Activated CD4-positive, alpha-beta T cell treated with anti-CD3 and anti-CD28 coated beads for 1 hour (primary cell): ENCODE data around the gene NME2.
"Not testable (repeated sequence)": the region's sequence is repeated elsewhere in the genome, so short reads cannot be mapped to it uniquely, and the experiment has no call there.

Experiments
- DNase-seq: peaks from one replicate; pipeline ENCODE4 v3.0.0-alpha.2; 2020

Gene NME2

DNA sequence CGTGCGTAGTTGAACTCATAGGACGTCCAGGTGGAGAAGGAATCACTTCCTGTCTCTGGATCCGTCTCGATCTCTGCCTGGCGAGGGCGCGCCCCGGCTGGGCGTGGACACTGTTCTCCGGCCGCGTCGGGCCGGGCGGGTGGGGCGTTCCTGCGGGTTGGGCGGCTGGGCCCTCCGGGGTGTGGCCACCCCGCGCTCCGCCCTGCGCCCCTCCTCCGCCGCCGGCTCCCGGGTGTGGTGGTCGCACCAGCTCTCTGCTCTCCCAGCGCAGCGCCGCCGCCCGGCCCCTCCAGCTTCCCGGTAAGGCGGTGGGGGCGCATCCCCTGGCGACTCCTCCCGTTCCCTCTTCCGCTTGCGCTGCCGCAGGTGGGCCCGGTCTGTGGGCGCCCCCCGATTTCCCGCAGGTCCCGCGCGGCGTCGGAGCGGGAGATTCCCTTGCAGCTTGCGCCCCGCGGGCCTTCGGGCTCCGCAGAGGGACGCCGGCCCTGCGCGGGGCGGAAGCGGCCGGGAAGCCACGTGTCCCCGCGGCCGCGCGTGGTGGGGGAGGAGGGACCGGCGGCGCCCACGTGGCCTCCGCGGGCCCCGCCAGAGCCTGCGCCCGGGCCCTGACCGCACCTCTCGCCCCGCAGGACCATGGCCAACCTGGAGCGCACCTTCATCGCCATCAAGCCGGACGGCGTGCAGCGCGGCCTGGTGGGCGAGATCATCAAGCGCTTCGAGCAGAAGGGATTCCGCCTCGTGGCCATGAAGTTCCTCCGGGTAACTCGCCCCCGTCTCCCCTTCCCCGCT lies at the start of gene NME2:
NME2 (plus strand) TSS at position 214 of the 789 bp plus-strand sequence; CDS start at position 634, 420 bp downstream.
- peak; percentile 40 for DNase-seq

DNA sequence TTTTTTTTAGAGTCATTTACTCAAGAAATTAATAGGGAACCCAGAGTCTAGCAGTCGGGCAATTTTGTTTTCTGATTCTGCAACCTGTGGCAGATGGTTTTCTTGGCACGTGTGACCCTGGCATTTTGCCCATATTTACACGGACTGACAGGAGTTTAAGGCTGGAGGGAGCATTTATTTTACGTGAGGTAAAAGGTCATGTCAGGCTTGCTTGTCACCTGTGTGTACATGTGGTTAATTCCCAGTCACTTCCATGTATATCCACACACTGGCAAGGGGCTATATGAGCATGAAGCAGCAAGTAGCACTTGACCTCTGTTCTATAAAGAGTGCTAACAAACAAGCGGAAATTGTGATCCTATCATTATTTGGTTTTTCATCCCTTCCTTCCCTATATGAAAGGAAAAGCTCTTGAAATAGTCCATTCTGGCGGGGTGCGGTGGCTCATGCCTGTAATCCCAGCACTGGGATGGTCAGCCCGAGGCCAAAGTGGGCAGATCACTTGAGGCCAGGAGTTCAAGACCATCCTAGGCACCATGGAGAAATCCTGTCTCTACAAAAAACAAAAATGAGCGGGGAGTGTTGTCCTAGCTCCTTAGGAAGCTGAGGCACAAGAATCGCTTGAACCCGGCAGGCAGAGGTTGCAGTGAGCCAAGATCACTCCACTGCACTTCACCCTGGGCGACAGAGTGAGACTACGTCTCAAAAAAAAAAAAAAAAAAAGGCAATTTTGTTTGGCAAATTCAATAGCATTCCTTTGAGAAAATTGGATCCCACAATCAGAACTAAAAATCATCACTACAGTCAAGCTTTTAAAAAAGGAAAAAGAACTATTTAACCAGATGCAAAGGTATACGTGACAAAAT lies 47.6 kb upstream of the NME2 start:
- DNase-seq = no peak

DNA sequence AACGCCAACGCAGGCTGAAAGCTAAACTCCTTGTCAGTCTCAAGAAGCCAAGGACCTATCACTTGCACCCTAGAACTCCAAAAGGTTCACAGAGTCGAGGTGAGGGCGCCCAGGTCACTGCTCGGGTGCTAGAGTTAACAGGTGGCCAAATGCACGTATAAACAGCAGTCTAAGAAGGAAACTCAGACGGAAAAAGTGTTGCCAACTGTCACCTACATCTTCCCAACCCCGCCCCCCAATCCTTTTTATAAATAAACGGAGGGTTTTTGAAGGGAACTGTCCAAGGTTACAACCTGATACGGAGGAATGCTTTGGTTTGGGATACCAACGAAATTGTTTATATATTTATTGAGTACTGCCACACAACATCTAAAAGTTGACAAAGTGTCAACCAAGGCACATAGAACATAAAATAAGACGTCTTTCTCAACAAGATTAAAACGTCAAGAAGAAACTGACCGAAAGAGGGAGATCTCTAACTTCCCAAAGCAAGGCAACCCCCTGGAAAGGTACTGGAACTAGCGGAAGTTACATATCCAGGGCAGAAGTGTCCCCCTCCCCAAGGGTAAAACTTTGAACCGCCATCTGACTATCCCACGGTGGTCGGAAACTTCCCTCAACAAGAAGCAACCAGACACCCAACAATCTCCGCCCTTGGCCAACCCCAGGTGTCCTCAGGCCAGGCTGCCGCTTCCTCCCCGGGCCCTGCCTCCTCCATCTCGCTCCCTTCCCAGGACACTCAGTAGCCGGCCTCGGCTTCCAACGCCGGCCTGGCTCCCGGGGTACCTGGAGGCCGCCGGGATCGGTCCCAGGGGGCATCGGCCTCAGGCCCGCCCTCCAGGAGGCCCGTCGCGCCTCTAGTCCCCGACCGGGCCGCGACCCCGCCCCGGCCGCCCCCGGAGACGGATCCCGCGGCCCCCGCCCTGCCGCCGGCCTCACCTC lies 46.5 kb upstream of the NME2 start:
- DNase-seq = peak; percentile 20

DNA sequence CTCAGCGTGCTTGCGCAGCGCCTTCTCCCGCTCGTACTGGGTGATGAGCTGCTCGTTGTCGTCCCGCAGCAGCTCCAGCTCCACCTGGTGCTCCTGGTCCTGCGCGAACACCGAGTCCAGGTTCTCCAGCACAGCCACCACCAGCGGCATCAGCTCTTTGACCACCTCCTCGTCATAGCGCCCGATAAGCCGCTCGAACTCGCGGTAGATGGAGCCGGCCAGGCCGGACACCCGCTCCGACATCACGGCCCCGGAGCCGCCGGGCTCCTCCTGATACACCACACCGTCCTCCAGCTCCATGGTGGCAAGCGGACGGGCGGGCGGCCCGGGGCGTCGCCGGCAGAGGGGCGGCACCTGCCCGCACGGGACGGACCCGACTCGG lies 45.9 kb upstream of the NME2 start:
- no peak for DNase-seq

DNA sequence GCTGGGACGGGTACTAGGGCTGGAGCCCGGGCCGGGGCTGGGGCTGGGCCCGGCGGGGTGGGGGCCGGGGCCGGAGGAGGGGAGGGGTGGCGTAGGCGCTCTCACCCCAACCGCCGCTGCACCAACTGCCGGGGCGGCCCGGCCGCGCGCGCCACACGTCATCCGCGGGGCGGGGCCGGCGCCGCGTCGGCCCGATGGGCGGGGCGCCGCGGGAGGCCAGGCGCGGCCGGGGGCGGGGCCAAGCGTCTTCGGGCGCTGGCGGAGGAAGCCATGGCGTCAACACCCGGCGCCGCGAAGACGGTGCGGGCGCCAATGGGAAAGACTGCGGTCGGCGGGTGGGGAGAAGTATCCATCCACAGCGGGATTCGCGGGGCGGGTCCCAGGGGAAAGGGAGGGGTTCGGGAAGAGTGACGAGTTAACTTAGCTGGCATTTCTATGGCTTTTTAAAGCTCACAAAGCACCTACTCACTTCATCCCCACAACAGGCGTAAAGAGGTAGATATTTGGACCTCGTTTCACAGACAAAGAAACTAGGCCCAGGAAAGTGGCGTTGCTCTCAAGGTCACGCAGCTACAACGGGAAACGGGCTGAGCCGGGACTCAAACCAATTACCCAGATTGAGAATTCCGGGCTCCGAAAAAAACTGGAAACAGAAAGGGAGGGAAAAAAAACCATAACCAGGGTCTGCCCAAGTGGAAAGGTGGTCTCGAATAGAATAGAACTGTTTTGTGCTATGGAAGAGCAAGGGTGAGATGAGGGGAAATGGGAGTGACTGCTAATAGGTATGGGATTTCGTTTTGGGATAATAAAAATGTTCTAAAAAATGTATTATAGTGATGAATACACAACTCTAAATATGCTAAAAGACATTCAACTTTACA lies 45.2 kb upstream of the NME2 start, which contains the start of gene SPAG9:
SPAG9 (minus strand) TSS at position 130 of the 881 bp plus-strand sequence. CDS start 212 bp downstream, outside the sequence.
- peak; percentile 88 for DNase-seq

DNA sequence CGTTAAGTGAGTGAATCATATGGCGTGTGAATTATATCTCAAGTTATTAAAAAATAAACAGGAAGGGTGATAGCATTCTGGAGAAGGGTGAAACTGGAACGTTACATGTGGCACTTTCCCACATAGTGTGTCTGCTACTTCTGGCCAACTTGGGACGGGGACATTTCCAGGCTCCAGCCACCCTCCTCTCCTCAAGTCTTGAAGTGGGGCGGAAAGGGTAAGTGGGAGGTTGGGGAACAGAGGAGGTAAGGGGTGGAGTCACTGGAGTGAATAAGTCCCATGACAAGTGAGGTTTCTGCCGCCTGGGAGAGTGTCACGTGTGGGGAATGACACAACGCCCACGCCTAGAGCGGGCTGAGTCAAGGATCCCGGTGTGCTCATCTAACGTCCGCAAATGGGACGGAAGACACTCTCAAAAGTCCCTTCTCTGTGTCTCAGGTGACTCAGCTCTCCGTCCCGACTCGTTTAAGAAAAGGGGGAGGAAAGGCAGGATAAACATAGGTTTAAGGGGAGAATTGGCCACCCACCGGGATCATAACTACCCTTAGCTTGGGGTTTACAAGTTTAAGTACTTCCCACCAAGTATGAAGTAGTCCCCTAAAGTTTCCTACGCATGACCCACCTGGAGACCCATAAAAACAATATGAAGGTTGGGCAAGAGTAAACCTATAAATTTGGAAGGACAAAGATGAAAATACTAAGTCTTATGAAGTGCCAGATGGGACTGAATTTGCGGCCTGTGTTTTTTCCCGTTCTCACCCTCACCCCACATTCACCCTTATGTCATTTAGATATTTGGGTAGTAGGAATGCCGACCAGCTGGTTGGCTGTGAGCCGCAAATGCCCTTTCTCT lies 44.4 kb upstream of the NME2 start:
- DNase-seq = peak; percentile 80

DNA sequence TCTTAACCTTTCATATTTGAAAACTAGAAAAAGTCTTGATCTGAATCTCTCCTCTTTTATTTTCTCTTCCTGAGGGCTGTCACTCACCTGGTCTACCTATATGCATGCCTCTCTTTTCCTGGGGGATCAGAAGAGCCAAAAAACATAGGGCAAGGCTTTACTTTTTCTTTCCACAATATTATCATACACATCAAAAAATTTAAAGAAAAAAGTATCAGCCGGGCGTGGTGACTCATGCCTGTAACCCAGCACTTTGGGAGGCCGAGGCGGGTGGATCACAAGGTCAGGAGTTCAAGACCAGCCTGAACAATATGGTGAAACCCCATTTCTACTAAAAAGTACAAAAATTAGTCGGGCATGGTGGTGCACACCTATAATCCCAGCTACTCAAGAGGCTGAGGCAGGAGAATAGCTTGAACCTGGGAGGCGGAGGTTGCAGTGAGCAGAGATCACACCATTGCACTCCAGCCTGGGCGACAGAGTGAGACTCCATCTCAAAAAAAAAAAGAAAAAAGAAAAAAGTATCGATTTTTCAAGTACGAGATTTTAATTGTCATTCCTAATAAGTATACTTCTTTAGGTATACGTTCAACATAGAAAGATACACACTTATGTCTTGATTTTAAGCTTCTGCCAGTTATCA lies 43.6 kb upstream of the NME2 start:
- not testable (repeated sequence) for DNase-seq

DNA sequence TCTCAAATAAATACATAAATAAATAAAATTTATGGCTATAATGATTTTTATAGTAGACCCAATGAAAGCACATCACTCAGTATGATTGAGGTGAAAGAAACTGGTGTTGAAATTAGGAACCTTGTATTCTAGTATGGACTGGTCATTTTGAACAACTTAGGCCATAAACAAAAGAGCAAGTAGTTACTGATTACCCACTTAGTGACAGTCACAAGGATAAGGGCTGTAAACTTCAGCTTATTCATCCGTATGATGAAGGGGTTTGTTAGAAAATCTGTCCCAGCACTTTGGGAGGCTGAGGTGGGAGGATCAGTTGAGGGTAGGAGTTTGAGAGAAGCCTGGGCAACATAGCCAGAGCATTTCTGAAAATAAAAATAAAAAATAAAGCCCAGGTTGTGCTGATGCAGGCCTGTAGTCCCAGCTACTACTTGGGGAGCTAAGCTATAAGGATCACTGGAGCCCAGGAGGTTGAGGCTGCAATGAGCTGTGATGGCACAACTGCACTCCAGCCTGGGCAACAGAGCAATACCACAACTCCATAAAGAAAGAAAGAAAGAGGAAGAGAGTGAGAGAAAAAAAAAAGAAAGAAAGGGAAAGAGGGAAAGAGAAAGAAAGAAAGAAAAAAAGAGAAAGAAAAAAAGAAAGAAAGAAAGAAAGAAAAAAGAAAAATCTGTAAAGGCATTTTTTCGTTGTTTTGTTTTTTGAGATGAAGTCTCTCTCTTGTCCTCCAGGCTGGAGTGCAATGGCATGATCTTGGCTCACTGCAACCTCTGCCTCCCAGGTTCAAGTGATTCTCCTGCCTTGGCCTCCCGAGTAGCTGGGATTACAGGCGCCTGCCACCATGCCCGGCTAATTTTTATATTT lies 41.3 kb upstream of the NME2 start:
- no peak for DNase-seq

DNA sequence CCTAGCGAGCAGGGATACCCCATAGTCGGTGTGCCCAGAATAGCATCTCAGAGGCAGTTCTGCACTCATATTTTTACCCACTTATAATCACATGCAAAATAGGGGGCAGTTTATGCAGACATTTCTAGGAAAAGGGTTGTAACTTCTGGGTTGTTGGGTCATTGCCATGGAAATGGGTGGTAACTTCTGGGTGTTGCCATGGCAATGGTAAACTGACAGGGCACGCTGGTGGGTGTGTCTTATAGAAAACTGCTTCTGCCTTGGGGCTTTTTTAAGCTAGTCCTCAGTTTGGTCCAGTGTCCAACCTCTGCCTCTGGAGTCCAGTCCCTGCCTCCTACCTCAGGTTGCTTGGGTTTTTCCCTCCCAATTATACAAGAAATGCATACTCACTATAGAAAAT lies 38.1 kb upstream of the NME2 start:
- no peak for DNase-seq

DNA sequence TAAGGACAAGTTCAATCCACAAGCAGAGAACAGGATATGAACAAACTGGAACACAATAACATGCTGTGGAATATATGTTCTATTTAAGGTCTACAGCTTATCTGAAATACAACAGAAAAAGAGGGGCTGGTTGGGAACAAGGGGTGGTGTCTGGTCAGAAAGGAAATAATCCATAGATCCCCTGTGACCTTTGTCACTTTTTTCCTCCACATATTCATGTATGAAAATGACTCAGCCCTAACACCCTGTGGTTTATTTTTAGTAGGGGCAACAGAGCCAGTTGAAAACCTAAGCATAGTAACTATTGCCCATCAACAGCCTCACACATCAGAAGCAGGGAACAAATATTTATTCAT lies 33.3 kb upstream of the NME2 start:
- DNase-seq = no peak

DNA sequence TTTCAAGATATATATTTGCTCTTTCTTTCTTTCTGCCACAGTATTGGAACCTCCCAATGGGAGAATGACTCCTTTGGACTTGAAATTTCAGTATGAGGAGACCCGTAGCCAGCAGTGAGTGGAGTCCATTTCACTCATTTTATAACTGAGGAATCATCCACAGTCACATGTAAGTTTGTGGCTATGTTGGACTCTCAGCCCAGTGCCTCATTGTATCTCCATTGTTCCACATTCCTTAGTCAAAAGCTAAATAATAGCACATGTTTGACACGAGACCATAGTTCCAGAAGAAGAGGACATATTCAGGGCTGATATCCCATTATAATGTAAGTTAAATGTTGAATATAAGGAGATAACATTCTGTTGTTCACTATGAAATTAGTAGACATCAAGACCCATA lies 32.8 kb upstream of the NME2 start:
- DNase-seq = no peak

DNA sequence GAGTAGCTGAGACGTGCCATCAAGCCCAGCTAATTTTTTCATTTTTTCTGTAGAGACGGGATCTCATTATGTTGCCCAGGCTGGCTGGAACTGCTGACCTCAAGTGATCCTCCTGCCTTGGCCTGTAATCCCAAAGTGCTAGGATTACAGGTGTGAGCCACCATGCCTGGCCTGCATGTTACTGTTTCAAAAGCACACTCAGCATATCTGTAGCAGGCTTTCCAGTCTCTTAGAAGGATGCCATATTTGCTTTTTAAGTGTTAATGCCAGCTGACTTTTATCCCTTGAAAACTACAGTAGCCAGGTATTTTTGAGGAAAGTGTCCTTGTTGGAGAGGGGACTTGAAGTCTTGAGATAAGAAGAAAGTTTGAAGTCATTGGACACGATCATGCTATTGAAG lies 30.3 kb upstream of the NME2 start:
- DNase-seq = no peak

DNA sequence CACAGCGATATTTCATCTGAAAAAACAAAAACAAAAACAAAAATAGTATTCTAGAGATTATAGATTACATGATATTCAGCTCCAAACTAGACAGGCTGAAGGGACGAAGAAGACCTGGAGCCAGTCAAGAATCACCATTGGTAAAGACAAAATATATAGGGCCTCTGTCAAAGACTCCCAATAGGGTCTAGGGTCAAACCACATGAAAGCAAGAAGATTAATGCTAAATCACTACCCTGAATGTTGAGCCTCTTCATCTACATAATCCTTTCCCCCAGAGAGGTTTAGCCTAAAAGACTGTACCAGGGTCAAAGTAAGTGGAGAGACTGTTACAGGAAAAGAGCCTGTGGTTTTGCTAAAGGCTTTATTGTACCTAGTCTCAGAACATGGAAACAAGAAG lies 23.6 kb upstream of the NME2 start:
- DNase-seq = no peak

DNA sequence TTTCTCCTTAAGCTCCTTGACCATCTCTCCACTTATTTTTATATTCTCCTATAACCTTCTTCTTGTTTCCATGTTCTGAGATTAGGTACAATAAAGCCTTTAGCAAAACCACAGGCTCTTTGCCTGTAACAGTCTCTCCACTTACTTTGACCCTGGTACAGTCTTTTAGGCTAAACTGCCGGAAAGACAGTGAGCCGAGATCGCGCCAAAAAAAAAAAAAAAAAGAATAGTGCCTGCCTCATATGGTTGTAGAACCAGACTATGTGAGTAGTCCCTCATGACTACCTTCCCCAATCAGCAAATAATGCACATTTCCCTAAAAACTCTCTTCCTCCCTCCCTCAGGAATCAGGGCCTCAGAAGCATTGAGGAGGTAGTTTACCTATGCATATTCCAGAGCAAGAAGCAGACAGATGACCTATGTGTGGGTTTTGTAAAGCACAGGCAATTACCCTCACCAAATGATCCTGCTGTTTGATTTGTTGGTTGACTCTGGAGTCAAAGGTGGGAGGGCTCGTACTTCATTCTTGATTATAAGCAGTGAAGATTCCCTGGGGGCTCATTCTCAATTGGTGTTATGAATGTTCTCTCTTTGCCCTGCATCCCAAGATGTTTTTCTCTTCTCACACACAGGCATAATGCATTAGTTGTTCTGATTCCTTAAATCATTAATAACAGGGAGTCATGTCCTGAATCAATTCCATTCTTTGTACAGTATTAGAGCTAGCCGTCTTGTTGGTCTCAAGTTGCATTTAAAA lies 21.8 kb upstream of the NME2 start:
- no peak for DNase-seq

DNA sequence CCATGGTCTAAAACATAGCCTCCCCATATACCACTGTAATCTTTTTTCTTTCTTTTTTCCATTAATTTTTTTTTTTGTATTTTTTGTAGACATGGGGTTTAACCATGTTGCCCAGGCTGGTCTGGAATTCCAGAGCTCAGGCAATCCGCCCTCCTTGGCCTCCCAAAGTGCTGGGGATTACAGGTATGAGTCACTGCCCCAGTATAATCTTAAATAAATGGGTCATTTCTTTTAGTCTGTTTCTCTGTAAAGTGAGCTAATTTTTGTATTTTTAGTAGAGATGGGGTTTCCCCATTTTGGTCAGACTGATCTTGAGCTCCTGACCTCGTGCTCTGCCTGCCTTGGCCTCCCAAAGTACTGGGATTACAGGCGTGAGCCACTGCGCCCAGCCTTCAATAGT lies 18.6 kb upstream of the NME2 start:
- DNase-seq = no peak

DNA sequence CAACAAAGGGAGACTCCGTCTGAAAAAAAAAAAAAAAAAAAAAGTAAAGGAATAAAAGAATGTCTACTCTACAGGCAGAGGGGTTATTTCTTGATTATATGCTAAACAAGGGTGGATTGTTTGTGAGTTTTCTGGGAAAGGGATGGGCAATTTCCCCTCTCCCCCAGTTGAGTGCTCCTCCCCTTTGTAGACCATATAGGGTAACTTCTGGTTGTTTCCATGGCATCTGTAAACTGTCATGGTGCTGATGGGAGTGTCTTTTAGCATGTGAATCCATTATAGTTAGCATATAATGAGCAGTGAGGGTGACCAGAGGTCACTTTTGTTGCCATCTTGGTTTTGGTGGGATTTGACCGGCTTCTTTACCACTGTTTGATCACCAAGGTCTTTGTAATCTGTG lies 17.0 kb upstream of the NME2 start:
- no peak for DNase-seq

DNA sequence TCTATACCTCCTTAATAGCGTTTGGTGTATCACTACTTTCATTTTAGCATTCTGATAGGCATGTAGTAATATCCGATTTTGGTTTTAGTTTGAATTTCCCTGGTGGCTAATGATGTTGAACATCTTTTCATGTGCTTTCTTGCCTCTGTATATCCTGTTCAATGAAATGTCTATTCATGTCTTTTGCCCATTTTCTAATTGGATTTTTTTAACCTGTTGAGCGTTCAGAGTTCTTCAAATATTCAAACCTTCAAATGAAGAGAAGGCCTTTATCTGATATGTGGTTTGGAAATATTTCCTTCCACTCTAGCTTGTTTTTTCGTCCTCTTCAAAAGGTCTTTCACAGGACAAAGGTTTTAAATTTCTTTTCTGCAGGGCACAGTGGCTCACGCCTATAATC lies 15.3 kb upstream of the NME2 start:
- no peak for DNase-seq

DNA sequence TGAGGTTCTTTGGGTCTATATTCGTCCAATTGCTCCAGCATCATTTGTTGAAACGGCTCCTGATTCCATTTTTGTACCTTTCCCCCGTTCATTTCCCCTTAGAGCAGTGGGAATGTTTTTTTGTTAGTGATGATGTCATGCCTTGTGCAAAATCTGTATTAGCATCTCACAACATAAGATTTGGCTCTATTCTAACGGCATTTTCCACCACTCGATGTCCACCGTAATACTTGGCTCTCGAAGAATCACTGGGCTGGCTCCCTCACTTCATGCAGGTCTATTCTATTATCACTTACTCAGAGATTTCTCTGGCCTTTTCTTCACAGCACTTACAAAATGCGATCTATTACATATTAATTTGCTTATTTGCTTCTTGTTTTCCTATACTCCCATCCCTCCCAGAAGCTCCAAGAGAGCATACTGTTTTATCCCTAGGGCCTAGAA lies 13.4 kb upstream of the NME2 start:
- no peak for DNase-seq
